ENCODE results near the gene TOMM6.
"Not testable (repeated sequence)": the region's sequence is repeated elsewhere in the genome, so short reads cannot be mapped to it uniquely, and the experiment has no call there.

The TOMM6 gene

DNA sequence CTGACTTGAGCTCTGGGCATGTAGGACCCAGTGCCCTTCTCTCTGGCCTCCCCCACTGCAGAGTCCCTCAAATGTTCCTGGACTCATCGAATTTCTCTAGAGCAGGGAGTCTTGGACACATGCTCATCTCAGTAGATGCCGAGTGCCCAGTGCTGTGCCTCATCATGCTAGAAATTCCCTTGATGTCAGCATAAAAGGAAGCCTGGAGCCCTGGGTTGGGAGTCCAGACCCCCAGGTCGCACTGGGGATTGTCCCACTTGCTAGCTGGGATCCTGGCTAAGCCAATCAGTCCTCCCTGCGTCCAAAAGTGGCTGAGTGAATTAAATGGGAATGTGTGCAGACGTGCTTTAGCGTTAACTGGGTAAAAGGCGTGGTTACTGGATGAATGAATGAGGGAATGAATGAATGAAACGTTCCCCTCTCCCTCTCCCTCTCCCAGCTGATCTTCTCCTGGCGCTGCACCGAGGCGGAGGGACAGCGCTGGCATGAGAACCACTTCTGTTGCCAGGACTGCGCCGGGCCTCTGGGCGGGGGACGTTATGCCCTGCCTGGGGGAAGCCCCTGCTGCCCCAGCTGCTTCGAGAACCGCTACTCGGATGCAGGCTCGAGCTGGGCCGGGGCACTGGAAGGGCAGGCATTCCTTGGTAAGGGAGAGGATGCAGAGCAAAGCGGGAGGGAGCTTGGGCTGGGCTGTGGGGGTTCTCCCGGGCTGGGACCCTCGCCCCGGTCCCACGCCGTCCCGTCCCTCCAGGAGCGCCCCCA, 1.6 kb upstream of the TOMM6 start:
- no peak for FAIRE-seq

DNA sequence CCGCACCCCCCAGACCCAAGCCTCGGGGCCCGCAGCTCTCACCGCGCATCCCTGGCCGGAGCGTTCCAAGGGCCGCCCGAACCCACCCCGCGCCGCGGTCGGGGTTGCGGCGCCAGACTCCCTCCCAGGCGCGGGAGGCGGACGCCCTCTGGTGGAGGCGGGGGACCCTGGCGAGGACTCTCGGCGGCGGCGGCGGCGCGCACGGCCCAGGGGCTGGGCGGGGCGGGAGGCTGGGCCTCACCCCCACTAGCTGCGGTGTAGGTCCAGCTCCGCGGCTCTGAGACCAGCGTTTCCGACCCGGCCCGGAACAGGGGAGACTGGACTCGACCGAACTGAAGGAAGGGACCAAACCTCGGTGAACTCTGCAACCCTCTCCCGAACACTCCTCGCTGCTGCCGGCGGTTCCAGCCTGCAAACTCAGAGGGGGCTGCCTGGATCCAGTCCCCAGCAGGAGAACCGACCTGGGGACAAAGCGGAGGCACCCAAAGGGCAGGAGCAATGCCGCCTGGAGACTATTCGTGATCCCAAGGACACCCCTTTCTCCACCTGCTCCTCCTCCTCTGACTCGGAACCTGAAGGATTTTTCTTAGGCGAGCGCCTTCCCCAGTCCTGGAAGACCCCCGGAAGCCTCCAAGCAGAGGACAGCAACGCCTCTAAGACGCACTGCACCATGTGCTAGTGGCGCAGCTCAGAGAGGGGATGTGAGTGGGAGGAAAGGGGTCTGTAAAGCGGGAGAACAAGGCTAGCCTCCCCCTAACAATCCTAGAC, 859 bp upstream of the TOMM6 start:
- FAIRE-seq, result no peak

DNA sequence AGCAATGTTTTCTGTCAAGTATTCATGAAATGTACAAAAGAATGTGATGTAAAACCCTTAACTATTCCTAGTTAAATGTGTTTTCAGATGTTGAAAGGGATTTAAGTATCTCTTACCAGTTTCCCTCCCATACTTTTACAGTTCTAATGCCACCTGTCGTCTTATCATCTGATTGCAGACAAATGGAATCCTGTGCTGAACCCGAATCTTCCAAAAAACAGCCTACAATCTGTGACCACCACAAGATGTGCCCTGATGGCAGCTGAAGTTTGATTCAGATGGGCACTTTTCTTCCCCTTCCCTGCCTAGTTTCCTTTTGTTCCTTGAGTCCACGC, 1.9 kb downstream of the TOMM6 start:
- no peak for FAIRE-seq

DNA sequence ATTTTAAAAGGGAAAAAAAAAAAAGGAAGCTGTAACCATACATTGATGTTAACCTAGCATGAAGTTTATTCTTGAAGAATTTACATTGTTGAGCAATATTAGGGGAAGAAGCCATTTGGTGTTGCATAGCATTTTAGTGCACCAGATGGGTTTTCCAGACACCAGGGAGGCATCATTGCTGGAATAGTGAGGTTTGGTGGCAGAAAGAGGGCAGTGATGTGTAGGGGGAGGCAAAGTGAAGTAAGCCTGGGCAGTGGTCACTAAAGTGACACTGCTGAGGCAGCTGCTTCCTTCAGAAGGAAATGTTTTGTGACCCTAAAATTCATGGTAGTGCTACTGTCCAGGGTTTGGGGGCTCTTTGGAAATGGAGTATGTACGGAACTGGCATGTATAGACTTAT, 2.6 kb downstream of the TOMM6 start:
- no peak for FAIRE-seq

DNA sequence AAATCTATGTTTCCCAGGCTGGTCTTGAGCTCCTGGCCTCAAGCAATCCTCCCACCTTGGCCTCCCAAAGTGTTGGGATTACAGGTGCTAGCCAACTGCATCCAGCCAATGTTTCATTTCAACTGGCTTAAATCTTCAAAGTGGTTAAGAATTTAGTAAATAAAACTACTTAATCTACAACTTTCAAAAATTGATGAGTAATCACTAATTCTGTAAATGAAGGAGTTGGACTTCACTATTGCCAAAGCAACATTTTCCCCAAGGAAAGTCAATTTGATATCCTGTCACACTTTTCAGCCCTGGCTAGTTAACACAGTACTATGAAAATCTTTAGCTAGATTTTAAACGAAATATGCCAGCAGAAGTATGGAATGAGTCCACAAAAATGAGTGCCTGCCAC, 3.8 kb downstream of the TOMM6 start:
- FAIRE-seq, result no peak

DNA sequence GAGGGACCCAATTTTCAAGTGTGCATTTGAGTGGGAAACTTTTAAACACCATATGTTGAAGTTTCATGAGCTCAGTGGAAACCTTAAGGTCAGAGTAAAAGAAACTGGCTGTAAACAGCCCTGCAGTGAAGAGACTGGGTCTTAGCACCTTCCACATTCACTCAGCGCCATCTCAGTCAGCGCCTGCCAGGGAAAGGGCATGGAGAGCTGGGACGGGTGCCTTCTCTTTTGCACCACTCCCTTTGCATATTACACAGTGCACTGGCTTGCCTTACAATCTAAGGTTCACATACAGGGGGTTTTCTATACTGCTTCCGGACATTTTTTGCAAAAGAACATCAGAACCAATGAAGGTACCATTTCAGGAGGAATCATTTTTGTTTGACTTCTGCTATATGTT, 4.5 kb downstream of the TOMM6 start:
- no peak for FAIRE-seq

DNA sequence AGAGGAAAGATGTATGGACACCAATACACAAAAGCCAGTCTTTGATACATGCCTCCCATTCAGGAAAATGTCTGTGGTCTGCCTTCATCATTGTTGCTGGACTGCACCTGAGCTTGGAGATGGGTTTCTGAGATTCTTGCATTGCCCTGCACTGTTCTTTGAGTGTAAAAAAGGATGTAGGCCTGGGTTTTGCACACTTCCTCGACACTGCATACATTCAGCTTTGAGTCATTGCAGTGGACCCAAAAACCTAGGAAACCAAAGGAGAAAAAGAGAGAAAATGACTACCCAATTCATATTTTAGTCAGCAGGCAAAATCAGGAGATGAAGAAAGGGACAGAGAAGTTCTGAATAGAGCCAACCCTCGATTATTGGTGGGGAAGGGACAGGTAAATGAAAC, 9.0 kb downstream of the TOMM6 start:
- no peak for FAIRE-seq

DNA sequence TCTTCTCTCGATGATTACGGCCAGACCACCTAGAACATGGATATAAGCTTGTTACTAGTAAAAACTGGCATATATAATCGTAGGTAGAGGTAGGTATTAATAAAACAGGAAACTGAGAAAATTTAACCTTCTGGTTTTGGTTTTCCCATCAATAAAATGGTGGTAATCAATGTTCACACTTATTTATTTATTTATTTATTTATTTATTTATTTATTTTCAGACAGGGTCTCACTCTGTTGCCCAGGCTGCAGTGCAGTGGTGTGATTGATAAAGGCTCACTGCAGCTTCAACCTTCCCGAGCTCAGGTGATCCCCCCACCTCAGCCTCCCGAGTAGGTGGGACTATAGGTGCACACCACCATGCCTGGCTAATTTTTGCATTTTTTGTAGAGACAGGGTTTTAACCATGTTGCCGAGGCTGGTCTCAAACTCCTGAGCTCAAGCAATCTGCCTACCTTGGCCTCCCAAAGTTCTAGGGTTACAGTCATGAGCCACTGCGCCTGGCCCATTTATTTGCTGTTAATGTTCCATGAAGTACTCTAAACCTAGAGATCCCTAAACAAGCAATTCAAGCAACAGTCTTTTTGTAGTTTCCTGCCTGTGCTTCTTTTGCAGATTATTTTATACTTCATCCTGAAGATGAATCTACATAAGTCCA, 11.5 kb downstream of the TOMM6 start:
- no peak for FAIRE-seq

DNA sequence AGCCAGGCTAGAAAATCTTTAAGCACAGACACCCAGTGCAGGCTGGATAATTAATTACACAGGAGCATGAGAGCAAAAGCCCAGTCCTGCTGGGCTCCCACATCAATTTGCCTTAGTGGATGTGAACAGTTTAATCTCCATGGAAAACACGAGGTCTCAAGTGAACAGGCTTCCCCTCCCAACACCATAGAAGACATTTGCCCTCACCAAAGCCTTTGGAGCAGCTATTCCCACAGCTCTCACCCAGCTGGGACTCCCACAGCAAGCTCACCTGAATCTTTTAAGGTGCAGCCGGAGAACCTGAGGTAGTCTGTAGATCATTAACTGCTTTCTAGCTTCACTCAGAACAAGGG, 12.0 kb downstream of the TOMM6 start:
- no peak for FAIRE-seq

DNA sequence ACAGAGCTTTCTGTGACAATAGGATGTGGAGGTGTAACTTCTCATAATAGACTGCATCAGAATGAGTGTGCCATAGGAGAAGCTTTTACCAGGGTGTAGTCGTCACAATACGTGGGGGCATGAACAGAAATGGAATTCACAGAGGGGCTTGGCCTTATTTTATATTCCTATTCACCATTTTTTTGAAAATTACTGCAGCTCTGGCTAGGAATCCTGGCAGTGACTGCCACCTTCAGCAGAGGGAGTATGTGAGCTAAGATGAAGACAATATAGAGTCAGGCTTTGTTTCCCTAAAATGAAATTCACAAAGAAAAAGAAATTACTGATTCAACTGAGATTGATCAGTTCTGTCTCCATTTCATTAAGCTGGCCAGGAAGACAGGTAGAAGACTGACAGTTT, 13.9 kb downstream of the TOMM6 start:
- no peak for FAIRE-seq

DNA sequence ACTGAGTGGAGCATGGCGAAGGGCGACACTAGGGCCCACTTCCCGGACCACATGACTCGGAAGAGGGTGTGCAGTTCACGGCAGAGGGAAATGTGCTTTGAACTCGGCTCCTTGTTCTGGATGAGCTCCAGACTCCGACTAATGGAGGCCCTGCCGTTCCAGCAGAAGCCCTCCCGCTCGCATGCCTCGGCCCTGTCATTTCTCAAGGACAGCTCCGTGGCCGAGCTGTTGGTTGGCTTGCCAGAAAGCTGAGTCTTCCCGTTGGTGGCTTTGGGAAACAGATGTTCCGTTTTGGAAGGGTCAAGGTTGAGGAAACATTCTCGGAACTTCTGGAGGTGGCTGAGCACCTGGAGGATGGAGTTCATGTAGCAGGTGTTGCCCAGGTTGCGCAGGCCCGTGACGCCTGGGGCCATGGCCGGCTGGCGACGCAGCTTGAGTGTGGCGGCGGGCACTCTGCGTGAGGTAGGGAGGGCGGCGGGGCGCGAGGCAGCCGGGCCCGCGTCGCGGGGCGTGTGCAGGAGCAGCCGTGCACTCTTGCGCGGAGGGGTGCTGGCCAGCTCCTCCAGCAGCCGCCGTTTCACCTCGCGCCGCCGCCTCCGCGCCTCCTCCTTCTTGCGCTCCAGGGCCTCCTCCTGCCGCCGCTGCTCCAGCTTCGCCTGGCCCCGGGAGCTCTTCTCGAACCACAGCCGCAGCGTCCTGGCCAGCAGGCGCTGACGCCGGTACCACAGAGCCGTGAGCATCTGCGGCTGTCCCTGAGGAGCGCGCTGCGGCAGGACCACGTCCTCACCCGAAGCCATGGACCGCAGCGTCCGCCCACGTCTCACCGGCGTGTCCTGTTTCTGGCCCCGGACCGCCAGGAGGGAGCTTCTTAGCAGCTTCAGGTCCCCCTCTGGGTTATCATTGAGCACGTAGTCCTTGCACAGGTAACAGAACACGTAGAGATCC, 18.6 kb downstream of the TOMM6 start:
- no peak for FAIRE-seq

DNA sequence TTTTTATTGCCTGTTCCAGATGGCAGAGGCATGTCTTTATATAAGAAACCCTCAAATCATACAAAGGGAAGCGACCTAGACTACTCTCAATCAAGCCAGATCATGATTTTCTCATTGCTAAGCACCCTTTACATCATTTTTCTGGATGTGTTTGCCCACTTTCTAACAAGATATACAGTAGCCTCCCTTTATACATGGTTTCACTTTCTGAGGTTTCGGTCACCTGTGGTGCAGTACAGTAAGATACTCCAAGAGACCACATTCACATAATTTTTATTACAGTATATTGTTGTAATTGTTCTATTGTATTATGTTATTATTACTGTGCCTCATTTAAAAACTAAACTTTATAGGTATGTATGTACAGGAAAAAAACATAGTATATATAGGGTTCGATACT, 23.6 kb downstream of the TOMM6 start:
- no peak for FAIRE-seq

DNA sequence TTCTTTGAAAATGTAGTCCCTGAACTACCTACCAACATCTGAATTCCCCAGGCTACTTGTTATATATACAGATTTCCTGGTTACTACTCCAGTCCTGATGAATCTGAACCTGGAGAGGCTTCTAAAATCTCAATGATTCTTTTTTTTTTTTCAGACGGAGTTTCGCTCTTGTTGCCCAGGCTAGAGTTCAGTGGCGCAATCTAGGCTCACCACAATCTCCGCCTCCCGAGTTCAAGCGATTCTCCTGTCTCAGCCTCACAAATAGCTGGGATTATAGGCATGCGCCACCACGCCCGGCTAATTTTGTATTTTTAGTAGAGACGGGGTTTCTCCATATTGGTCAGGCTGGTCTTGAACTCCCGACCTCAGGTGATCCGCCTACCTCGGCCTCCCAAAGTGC, 24.5 kb downstream of the TOMM6 start:
- FAIRE-seq, result not testable (repeated sequence)

DNA sequence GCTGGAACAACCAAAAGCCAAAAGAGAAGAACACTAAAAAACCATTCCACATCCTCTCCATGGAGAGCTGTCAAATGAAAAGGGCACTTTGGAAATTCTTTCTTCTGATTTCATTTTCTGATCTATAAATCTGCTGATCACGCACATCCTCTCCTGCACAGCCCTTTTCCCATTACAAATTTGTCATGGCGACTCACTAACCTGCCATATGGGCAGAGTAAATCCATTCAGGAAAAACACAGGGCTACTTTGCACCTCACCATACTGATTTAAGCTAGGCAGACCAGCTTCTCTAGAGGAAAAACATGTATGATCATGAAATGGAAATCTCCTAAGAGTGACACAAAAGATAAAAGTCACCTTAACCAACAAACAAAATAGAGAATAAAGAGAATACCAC, 26.0 kb downstream of the TOMM6 start:
- no peak for FAIRE-seq

DNA sequence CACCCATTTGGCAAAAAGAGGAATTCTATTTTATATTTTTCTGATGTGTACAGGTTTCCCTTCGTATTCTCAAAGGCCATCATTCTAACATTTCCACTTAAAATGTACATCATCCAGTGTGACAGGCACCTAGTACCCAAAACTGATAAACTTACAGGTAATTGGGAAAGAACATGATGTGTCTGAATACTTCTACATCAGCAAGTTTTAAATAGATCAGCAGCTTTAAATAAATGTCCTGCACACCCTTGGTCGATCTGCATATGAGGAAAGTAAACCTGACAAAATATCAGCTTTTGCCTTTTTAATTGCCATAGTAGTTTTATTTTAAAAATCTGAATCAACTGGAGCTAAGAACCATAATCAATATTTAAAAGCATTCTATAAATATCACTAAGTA, 26.5 kb downstream of the TOMM6 start:
- no peak for FAIRE-seq

DNA sequence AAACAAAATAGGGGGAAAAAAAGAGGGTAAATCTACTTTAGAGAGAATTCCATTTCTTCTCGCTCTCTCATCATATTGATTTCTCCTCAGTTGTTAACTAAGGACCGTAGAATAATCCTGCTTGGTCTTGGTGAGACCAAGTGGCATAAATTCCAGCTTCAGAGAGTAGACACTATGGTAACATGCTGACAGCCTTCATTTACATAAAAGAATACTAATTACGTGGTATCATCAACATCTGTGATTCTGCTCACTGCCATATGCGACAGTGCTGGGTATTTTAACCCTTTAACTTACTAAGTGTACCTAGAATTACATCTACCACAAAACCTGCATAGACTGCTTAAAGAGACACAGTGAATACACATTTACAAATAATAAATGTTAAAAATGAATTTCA, 27.1 kb downstream of the TOMM6 start:
- FAIRE-seq, result no peak

DNA sequence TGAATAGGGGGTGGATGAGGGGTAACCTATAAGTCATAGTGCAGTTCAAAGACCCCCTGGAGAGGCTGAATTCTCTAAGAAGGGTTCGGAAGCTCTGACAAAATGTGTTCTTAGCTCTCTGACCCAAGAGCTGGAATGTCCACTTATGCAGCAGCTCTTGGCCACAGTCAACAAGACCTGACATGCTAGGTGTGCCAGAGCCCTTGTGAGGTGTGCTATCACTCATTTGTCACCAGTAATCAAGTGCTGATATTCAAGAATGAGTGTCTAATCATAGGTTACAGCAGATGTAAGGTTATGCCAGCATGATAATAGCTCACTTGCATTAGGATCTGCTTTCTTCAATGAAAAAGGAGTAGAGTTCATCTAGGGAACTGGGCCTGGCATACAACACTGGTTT, 28.1 kb downstream of the TOMM6 start:
- FAIRE-seq, result no peak

DNA sequence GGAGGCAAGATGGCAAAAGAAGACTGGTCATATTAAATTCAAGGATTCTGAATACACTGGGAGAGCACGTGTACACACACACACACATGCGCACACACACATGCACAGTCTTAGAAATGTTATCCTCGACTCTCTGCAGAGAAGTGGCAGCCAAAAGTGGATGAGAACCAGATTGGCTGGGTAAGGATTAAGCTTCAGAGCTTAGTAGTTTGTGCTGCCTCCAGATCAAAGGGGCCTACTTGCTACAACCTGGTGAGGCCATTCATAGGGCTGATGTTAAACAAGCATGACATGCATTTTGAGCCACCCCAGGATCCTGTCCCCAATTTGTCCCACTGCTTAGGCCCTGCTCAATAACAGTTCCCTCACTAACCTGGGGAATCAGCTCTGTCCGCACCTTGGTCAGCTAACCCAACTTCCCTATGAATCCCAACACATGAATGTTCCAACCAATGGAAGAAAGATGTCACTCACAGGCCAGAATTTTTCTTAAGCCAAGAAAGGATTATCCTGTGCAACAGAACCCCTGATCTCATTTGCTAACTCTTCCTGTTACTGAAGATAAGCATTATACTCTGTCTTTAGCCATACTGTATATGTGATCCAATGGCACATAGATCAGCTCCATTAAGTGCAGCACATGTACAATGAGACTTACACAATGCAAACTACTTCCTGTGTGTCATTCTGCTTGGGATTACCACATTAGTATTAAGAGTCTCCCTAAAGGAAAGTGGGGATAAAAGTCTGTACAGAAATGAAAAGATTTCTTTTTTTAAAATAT, 31.0 kb downstream of the TOMM6 start:
- FAIRE-seq, result no peak

DNA sequence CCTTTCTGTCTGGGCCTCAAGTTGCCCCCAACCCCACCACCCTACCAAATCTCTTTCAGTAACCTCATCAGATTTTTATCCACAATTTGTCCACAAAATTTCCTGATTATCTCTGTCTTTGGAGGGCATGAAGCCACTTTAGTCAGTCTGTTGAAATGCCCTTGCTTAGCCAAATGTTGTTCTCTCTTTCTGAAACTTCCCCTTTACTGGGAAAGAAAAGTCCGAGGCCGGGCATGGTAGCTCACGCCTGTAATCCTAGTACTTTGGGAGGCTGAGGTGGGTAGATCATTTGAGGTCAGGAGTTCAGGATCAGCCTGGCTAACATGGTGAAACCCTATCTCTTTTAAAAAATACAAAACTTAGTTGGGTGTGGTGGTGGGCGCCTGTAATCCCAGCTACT, 33.8 kb downstream of the TOMM6 start:
- no peak for FAIRE-seq

DNA sequence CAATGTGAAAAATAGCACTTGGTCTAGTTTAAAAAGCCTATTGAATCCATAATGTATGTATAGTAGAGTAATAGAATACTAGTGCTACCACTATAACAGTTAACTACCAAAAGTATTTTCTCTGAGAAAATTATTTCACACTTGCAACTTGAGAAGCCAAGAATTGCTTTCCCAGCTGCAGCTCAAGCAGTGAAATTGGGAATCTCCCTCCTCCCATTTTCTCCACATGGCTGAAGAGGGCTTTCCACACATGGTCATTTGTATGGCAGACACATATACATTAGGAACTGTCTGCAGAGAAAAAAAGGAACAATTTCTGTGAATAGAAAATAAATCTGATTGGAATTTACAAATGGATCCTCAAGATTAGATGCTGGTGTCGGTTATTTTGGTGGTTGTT, 34.5 kb downstream of the TOMM6 start:
- no peak for FAIRE-seq

DNA sequence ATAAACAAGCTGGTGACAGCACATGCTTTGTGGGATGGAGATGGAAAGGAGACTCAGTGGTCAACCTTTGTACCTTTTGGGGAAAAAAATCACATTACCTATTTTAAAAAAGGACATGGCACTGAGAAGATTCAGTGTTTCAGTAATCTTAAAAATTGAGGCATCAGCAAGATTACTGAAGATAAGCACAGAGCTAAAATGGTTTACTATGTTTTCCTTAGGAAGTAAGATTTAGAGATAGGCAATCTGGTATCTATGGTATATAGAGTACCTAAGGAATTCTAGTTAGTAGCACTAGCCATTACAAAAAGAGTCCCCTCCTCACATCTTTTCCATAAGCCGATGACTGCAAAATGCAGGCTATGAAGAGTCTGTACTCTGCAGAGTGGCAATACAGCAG, 35.7 kb downstream of the TOMM6 start:
- no peak for FAIRE-seq

Measured in endometrium (tissue), 2 donors.